K562 (cell line): ENCODE results near the gene PBX1. TPM values are rescaled to one million over a fixed set of nuclear protein-coding genes. Genes with fewer than 3 reads are reported as not detected.
A peak's percentile ranks its signal among the peaks of the same experiment; 100 is the strongest.

Experiments
- BCOR ChIP-seq: fragments of 450-650 bp; IDR thresholded peaks from 2 replicates; pipeline ENCODE4 v1.6.1; 2016
- CBFA2T2 ChIP-seq: fragments of 450-650 bp; conservative IDR thresholded peaks from 2 replicates; pipeline ENCODE4 v1.6.1; 2017; ENCODE audit warnings: mild to moderate bottlenecking
- KDM5B ChIP-seq: fragments of 200-600 bp; sonication (generic); IDR thresholded peaks from 2 replicates; pipeline ENCODE4 v1.6.1; 2012; ENCODE audit warnings: low read depth, mild to moderate bottlenecking, moderate library complexity, low read length, control low read depth, inconsistent platforms; ENCODE audit not compliant: insufficient replicate concordance
- NFXL1 ChIP-seq: fragments of 450-650 bp; formaldehyde crosslinking; IDR thresholded peaks from 2 replicates; pipeline ENCODE4 v1.4.0; 2021; ENCODE audit warnings: mild to moderate bottlenecking
- RBM34 ChIP-seq: fragments of 200-400 bp; formaldehyde crosslinking; IDR thresholded peaks from 2 replicates; pipeline ENCODE4 v1.6.1; 2018; ENCODE audit warnings: low read length, borderline replicate concordance; ENCODE audit not compliant: insufficient read depth
- RUNX1 ChIP-seq: sonication (generic); IDR thresholded peaks from 2 replicates; pipeline ENCODE4 v1.6.1; 2016; ENCODE audit warnings: antibody characterized with exemption, low read depth
- TBP ChIP-seq: optimal IDR thresholded peaks from 2 replicates; pipeline ENCODE3; 2011; ENCODE audit warnings: low read depth, low read length, improper control_type of control experiment
- ZBTB7A ChIP-seq: IDR thresholded peaks from 2 replicates; pipeline ENCODE4 v1.6.1; 2011; ENCODE audit warnings: low read depth, mild to moderate bottlenecking, low read length, moderate library complexity, borderline replicate concordance; ENCODE audit not compliant: control insufficient read depth
- ZNF175 ChIP-seq: fragments of 200-800 bp; sonication (Bioruptor generic); IDR thresholded peaks from 2 replicates; pipeline ENCODE4 v1.6.1; 2016; ENCODE audit warnings: low read depth, mild to moderate bottlenecking, missing genetic modification characterization, missing compliant biosample characterization
- ZNF311 ChIP-seq: fragments of 250-450 bp; sonication (Bioruptor Pico); IDR thresholded peaks from 2 replicates; pipeline ENCODE4 v1.4.0; 2020; ENCODE audit warnings: mild to moderate bottlenecking, moderate library complexity
- ZNF445 ChIP-seq: fragments of 250-450 bp; sonication (Bioruptor Pico); IDR thresholded peaks from 2 replicates; pipeline ENCODE4 v1.4.0; 2020; ENCODE audit warnings: low read depth, mild to moderate bottlenecking, moderate library complexity
- polyA plus RNA-seq, 8 experiments: library from polyadenylated mRNA; depleted of rRNA in 4 of 8; stranded (reverse) in 5 of 8; unstranded in 3 of 8; fragments of >200 nt; fragmentation: Nextera tagmentation in 2 of 8; fragmentation: Illumina TruSeq in 1 of 8; extraction: Ambion mirVana in 2 of 8; extraction: Trizol in 1 of 8; gene quantifications; 2 replicates each; pipeline versions ENCODE4 v1.2.1 to v1.2.3, GENCODE V29; 2011 to 2014; ENCODE audit warnings: inconsistent platforms in 1 of 8, missing spikeins in 1 of 8
- total RNA-seq, 7 experiments: library from RNA; depleted of rRNA in 6 of 7; stranded (reverse); fragments of >200 nt in 6 of 7; fragmentation: Illumina TruSeq in 2 of 7; extraction: Trizol in 2 of 7; gene quantifications; 2 replicates each; pipeline versions ENCODE4 v1.2.1 to v1.2.3, GENCODE V29; 2011 to 2021; ENCODE audit warnings: low replicate concordance in 1 of 7
- TF ChIP-seq, protein P1 (sequence below): fragments of 450-650 bp; IDR thresholded peaks from 2 replicates; pipeline ENCODE4 v1.6.1; 2016
- TF ChIP-seq, protein P2 (sequence below): fragments of 450-650 bp; IDR thresholded peaks from 2 replicates; pipeline ENCODE4 v1.6.1; 2014; ENCODE audit warnings: low read depth, mild to moderate bottlenecking, moderate library complexity, borderline replicate concordance
- TF ChIP-seq, protein P3 (sequence below), 3 experiments: fragments of 200-800 bp in 1 of 3; sonication (Bioruptor generic) in 1 of 3; sonication (generic) in 1 of 3; formaldehyde crosslinking in 1 of 3; IDR thresholded peaks; 2 replicates each; pipeline versions ENCODE4 v1.6.1 to v1.8.0; 2016 to 2022; ENCODE audit warnings: mild to moderate bottlenecking in 2 of 3, missing compliant biosample characterization in 2 of 3, missing genetic modification characterization in 2 of 3, missing genetic modification reagents in 1 of 3
- TF ChIP-seq, protein P4 (sequence below), 2 experiments: fragments of 450-650 bp in 1 of 2; IDR thresholded peaks; 2 replicates each; pipeline ENCODE4 v1.6.1; 2011 to 2017; ENCODE audit warnings: low read depth in 2 of 2, antibody characterized with exemption in 1 of 2, borderline replicate concordance in 1 of 2, low read length in 1 of 2, mild to moderate bottlenecking in 1 of 2, mixed read lengths in 1 of 2; ENCODE audit not compliant: control insufficient read depth in 1 of 2

Gene PBX1
- total and polyA plus RNA-seq, 9 of the 15 experiments (the other 6 are each of a cell fraction or from before 2014, with no cell fraction given) = 0.03 to 0.62 (median 0.17) TPM

DNA sequence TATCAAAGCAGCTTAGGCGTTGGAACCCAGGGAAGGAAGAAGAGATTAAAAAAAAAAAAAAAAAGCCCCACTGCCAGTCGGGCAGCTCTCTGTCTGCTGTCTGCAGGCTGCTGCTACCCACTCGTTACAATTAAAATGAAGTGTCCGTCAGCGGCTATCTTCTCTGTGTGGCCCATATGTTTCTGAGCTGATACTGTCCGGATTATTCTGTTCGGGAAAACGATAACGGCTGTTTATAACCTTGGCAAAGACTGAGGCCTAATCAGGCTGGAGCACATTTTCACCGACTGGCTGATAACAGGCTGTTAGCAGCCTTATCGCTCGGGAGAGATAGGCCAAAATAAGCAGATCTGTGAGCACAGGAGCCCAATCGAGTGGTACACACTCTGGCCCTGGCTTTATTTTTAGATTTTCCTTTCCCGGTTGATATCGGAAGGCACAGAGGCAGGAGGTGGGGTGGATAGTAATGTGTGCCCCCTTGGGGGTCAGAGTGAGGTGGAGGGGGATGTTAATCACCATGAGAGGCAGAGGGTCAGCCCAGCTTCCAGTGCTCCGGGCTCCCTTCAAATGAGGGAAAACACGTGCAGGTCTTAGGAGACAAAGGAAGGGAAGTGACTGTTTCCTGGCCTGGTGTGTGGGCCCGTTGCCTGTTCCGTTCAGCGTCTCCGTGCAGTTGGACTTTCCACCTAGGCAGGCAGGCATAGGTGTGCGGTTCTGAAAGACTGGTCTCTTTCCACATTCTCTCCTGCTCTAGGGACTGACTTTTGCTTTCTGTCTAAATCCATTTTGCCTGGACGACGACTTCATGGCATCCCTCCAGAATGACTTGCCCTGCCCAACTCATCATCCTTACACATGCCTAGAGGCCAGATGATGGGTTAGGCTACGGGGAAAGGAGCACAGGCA is 153.4 kb downstream of the PBX1 start (continued):
- peak; percentile 59; the same call in 1 of the 2 replicates for TF ChIP-seq ZNF445 (CRISPR knock-in tag)
- peak; percentile 97 for TF ChIP-seq BCOR
- TF ChIP-seq ZBTB7A = peak; percentile 83
- TF ChIP-seq, protein P1, sequence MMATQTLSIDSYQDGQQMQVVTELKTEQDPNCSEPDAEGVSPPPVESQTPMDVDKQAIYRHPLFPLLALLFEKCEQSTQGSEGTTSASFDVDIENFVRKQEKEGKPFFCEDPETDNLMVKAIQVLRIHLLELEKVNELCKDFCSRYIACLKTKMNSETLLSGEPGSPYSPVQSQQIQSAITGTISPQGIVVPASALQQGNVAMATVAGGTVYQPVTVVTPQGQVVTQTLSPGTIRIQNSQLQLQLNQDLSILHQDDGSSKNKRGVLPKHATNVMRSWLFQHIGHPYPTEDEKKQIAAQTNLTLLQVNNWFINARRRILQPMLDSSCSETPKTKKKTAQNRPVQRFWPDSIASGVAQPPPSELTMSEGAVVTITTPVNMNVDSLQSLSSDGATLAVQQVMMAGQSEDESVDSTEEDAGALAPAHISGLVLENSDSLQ = peak; percentile 93
- TF ChIP-seq TBP = peak; percentile 44
- TF ChIP-seq, protein P2, sequence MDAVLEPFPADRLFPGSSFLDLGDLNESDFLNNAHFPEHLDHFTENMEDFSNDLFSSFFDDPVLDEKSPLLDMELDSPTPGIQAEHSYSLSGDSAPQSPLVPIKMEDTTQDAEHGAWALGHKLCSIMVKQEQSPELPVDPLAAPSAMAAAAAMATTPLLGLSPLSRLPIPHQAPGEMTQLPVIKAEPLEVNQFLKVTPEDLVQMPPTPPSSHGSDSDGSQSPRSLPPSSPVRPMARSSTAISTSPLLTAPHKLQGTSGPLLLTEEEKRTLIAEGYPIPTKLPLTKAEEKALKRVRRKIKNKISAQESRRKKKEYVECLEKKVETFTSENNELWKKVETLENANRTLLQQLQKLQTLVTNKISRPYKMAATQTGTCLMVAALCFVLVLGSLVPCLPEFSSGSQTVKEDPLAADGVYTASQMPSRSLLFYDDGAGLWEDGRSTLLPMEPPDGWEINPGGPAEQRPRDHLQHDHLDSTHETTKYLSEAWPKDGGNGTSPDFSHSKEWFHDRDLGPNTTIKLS = no peak
- TF ChIP-seq CBFA2T2 = peak; percentile 100
- peak; percentile 96 for TF ChIP-seq ZNF311 (CRISPR knock-in tag)
- TF ChIP-seq RBM34 = no peak
- peak; percentile 95 for TF ChIP-seq ZNF175 (CRISPR knock-in tag)
- TF ChIP-seq KDM5B = no peak
- TF ChIP-seq RUNX1 = peak; percentile 92
- TF ChIP-seq, protein P3, sequence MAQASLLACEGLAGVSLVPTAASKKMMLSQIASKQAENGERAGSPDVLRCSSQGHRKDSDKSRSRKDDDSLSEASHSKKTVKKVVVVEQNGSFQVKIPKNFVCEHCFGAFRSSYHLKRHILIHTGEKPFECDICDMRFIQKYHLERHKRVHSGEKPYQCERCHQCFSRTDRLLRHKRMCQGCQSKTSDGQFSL (CRISPR knock-in tag; IDR thresholded peaks at IDR 0.05) = no peak
- TF ChIP-seq, protein P3 (tag; IDR thresholded peaks at IDR 0.05) = 0 out of 4 replicates have a peak, but pooled peaks of 1 of the 2 experiments have one; percentile 12
- TF ChIP-seq, protein P4, sequence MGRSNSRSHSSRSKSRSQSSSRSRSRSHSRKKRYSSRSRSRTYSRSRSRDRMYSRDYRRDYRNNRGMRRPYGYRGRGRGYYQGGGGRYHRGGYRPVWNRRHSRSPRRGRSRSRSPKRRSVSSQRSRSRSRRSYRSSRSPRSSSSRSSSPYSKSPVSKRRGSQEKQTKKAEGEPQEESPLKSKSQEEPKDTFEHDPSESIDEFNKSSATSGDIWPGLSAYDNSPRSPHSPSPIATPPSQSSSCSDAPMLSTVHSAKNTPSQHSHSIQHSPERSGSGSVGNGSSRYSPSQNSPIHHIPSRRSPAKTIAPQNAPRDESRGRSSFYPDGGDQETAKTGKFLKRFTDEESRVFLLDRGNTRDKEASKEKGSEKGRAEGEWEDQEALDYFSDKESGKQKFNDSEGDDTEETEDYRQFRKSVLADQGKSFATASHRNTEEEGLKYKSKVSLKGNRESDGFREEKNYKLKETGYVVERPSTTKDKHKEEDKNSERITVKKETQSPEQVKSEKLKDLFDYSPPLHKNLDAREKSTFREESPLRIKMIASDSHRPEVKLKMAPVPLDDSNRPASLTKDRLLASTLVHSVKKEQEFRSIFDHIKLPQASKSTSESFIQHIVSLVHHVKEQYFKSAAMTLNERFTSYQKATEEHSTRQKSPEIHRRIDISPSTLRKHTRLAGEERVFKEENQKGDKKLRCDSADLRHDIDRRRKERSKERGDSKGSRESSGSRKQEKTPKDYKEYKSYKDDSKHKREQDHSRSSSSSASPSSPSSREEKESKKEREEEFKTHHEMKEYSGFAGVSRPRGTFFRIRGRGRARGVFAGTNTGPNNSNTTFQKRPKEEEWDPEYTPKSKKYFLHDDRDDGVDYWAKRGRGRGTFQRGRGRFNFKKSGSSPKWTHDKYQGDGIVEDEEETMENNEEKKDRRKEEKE (IDR thresholded peaks at IDR 0.05; ENCODE audit: borderline replicate concordance in 1 of 2, control insufficient read depth in 1 of 2, low read depth in 2 of 2, low read length in 1 of 2) = peak in 1 of 2 experiments; percentile 70; a peak in 1 of 4 replicates
- TF ChIP-seq NFXL1 (CRISPR knock-in tag) = no peak
